Chondrocyte (in vitro differentiated cells): ENCODE measurements around the gene XXYLT1. TPM values are rescaled to one million over a fixed set of nuclear protein-coding genes. Genes with fewer than 3 reads are reported as not detected.

Experiments used
- DNase-seq: peaks from one replicate; pipeline ENCODE4 v3.0.0; 2021; ENCODE audit warnings: mixed read lengths, low spot score
- H3K27ac Mint-ChIP-seq: one replicate; pipeline ENCODE4 v1.8.0; 2021; ENCODE audit warnings: mild to moderate bottlenecking, moderate library complexity, mixed read lengths; ENCODE audit not compliant: unreplicated experiment
- H3K27me3 Mint-ChIP-seq: 2 replicates; pipeline ENCODE4 v1.8.0; 2021; ENCODE audit warnings: low read depth, mixed read lengths
- H3K36me3 Mint-ChIP-seq: 2 replicates; pipeline ENCODE4 v1.8.0; 2021; ENCODE audit warnings: low read depth, mixed read lengths
- H3K4me1 Mint-ChIP-seq: 2 replicates; pipeline ENCODE4 v1.8.0; 2021; ENCODE audit warnings: low read depth, mild to moderate bottlenecking, mixed read lengths
- H3K4me3 Mint-ChIP-seq: one replicate; pipeline ENCODE4 v1.8.0; 2021; ENCODE audit warnings: mild to moderate bottlenecking, moderate library complexity, mixed read lengths; ENCODE audit not compliant: unreplicated experiment
- H3K9me3 Mint-ChIP-seq: 2 replicates; pipeline ENCODE4 v1.8.0; 2021; ENCODE audit warnings: low read depth, mixed read lengths
- CTCF ChIP-seq: fragments of 200-600 bp; sonication (generic); IDR thresholded peaks from 2 replicates; pipeline ENCODE4 v1.5.0; 2021; ENCODE audit warnings: antibody characterized with exemption, mild to moderate bottlenecking, moderate library complexity
- total RNA-seq: library from RNA; stranded (reverse); gene quantifications from 3 replicates; pipeline ENCODE4 v1.2.1, GENCODE V29; 2021

Gene XXYLT1
- total RNA-seq, 1 donor from 2014 or later, result 32.7 TPM

DNA sequence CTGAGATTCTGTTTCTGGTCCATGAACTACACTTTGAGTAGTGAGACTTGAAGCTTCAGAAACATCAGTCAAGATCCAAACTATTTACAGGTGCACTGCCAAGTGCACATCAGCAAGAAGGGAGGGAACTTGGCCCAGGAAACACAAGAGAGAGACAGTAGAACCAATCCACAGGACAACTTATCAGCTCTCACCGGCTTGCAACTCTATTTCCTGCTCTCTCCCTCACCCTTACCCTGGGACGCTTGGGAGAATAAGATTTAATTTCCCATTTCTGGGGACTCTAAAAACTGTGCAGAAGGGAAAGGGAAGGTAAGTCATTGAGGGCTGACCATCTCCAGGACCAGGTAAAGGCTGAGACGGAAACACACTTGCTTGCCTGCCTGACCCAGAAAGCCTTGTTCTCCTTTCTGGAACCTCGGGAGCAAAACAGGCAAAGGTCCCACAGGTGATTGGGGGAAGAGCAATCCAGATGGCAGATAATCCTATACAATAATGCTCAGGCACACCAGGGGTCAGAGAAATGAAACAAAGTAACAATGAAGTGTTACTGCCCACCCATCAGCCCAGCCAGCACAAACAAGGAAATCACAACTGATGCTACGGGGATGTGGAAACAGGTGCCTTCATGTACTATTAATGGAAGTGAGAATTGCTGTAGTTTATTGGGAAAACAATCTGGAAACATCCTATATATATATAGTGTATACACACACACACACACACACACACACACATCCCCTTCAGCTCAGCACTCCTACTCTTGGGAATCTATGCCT, 154.4 kb downstream of the XXYLT1 start:
- no peaks in the 10 kb centered on the region for H3K36me3 Mint-ChIP-seq
- peaks cover 29% of the 10 kb centered on the region for H3K4me1 Mint-ChIP-seq
- no peak for TF ChIP-seq CTCF
- no peaks in the 10 kb centered on the region for H3K27me3 Mint-ChIP-seq
- no peak for DNase-seq
- H3K27ac Mint-ChIP-seq, result no peak overlapping the region
- H3K4me3 Mint-ChIP-seq, result no peak overlapping the region
- no peaks in the 10 kb centered on the region for H3K9me3 Mint-ChIP-seq

DNA sequence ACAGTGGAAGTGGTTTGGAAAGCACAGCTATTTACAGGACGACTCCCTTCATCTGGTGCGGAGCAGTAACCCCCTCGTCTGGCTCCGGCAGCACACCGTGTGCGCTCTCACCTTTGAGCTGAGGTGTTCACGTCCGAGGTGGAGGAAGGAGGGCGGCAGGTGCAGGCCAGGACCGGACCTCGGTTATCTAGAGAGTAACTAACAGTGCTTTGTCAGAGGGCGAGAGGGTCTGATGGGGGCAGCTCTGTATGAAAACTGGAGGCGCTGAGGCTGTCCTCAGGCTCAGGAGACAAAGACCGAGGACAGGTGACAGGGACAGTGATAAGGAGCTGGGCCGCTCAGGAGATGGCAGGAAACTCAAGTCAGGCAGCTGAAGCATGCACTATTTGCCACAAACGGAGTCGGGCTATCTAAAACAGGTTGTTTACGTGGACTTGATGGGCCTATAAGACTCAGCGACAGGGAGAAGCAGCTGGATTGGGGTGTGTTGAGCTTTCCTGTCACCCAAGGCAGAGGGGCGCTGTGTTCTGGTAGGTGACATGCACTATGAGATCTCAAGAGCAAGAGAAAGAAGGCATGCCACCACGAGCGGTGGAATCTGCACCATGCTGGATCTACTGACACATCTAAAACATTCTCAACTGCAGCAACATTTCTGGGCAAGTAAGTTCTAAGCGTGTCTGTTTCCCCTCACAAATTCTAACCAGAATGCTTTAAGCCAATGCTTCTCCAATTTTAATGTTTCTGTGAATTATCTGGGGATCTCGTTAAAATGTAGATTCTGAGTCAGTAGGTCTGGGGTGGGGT, 155.2 kb downstream of the XXYLT1 start:
- H3K9me3 Mint-ChIP-seq, result no peaks in the 10 kb centered on the region
- H3K36me3 Mint-ChIP-seq, result no peaks in the 10 kb centered on the region
- DNase-seq, result no peak
- no peak overlapping the region for H3K4me3 Mint-ChIP-seq
- H3K27ac Mint-ChIP-seq, result no peak overlapping the region
- H3K4me1 Mint-ChIP-seq, result peaks cover 29% of the 10 kb centered on the region
- no peak for TF ChIP-seq CTCF
- no peaks in the 10 kb centered on the region for H3K27me3 Mint-ChIP-seq

- Mint-ChIP-seq H3K9me3 (no peaks in the 10 kb centered on the region), H3K4me1 (peaks cover 23% of the 10 kb centered on the region), H3K36me3 (no peaks in the 10 kb centered on the region), H3K27ac (no peak overlapping the region), H3K27me3 (no peaks in the 10 kb centered on the region), H3K4me3 (no peak overlapping the region)
- no peak for DNase-seq
- TF ChIP-seq CTCF, result no peak
Measured at GRCh38 chr3:195114786-195115599, 156.0 kb downstream of the XXYLT1 start.

GRCh38 chr3:195113536-195114425, 157.2 kb downstream of the XXYLT1 start:
- TF ChIP-seq CTCF, result no peak
- Mint-ChIP-seq H3K9me3 (no peaks in the 10 kb centered on the region), H3K4me3 (no peak overlapping the region), H3K4me1 (peaks cover 14% of the 10 kb centered on the region), H3K27me3 (no peaks in the 10 kb centered on the region), H3K36me3 (no peaks in the 10 kb centered on the region), H3K27ac (no peak overlapping the region)
- DNase-seq, result no peak
